Lower lobe of right lung (tissue), 2 donors: ENCODE data around the gene TMEM132C. TPM values are rescaled to one million over a fixed set of nuclear protein-coding genes. Genes with fewer than 3 reads are reported as not detected.

ENCODE experiments used
- ATAC-seq, 2 donors: fragments of 200-7000 bp; cut with Tn5 transposase; one replicate each; pipeline ENCODE4 v1.9.1; 2020 to 2022; ENCODE audit warnings: mild to moderate bottlenecking in 2 of 2, moderate library complexity in 2 of 2
- DNase-seq: peaks from one replicate; pipeline ENCODE4 v3.0.0-alpha.2; 2020
- H3K27ac ChIP-seq: fragments of 200-600 bp; one replicate; pipeline ENCODE4 v1.8.0; 2022
- H3K27me3 ChIP-seq: fragments of 200-600 bp; one replicate; pipeline ENCODE4 v1.8.0; 2022; ENCODE audit warnings: low read depth
- H3K36me3 ChIP-seq: fragments of 200-600 bp; one replicate; pipeline ENCODE4 v1.8.0; 2022; ENCODE audit warnings: mild to moderate bottlenecking
- H3K4me1 ChIP-seq: fragments of 200-600 bp; one replicate; pipeline ENCODE4 v1.8.0; 2022
- H3K4me3 ChIP-seq: fragments of 200-600 bp; one replicate; pipeline ENCODE4 v1.8.0; 2022; ENCODE audit warnings: mild to moderate bottlenecking
- H3K9me3 ChIP-seq: fragments of 200-600 bp; one replicate; pipeline ENCODE4 v1.8.0; 2022
- intact Hi-C: fragments of 100-400 bp; cut with DNase I; formaldehyde crosslinking; loops from one replicate; pipeline ENCODE4 v1.11.0; 2022
- total RNA-seq: library from RNA; stranded (reverse); fragmentation: NEBNext Ultra II Directional; extraction: Animal tissue kit (Norgen Biotek cat#: 25700); gene quantifications from one replicate; pipeline ENCODE4 v1.2.1, GENCODE V29; 2021
- TF ChIP-seq, protein P1 (sequence below): fragments of 200-600 bp; IDR thresholded peaks from one replicate; pipeline ENCODE4 v1.8.0; 2022; ENCODE audit warnings: antibody characterized with exemption, mild to moderate bottlenecking
- donor health status: DM: no; HTN: yes; CAD: no; lungs with severe emphysema.

TMEM132C gene
- total RNA-seq, 1 donor from 2014 or later = 1.6 TPM

DNA sequence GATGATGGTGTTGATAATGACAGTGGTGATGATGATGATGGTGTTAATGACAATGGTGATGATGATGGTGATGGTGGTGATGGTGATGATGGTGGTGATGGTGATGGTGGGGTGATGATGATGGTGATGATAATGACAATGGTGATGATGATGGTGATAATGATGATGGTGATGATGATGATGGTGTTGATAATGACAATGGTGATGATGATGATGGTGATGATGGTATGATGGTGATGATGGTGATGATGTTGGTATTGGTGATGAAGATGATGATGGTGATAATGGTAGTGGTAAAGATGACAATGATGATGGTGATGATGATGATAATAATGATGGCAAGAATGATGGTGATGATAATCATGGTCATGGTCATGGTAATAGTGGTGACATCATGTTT lies 372.1 kb downstream of the TMEM132C start:
- TF ChIP-seq, protein P1, sequence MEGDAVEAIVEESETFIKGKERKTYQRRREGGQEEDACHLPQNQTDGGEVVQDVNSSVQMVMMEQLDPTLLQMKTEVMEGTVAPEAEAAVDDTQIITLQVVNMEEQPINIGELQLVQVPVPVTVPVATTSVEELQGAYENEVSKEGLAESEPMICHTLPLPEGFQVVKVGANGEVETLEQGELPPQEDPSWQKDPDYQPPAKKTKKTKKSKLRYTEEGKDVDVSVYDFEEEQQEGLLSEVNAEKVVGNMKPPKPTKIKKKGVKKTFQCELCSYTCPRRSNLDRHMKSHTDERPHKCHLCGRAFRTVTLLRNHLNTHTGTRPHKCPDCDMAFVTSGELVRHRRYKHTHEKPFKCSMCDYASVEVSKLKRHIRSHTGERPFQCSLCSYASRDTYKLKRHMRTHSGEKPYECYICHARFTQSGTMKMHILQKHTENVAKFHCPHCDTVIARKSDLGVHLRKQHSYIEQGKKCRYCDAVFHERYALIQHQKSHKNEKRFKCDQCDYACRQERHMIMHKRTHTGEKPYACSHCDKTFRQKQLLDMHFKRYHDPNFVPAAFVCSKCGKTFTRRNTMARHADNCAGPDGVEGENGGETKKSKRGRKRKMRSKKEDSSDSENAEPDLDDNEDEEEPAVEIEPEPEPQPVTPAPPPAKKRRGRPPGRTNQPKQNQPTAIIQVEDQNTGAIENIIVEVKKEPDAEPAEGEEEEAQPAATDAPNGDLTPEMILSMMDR = no peak
- intact Hi-C loops = no loop called here
- H3K4me3 ChIP-seq = no peak overlapping the region
- DNase-seq (no peak), ATAC-seq (no peak)
- no peak overlapping the region for H3K27ac ChIP-seq
- no peaks in the 10 kb centered on the region for H3K4me1 ChIP-seq
- no peaks in the 10 kb centered on the region for H3K36me3 ChIP-seq
- no peaks in the 10 kb centered on the region for H3K27me3 ChIP-seq
- no peaks in the 10 kb centered on the region for H3K9me3 ChIP-seq

- intact Hi-C loops = no loop called here
- Histone ChIP-seq H3K27me3 (no peaks in the 10 kb centered on the region), H3K9me3 (no peaks in the 10 kb centered on the region), H3K27ac (no peak overlapping the region), H3K4me1 (no peaks in the 10 kb centered on the region), H3K4me3 (no peak overlapping the region), H3K36me3 (no peaks in the 10 kb centered on the region)
- DNase-seq (no peak), ATAC-seq (no peak)
- TF ChIP-seq, protein P1 = no peak
Observed at GRCh38 chr12:128643155-128643554, 376.2 kb downstream of the TMEM132C start.

- Histone ChIP-seq H3K27me3 (no peaks in the 10 kb centered on the region), H3K4me3 (no peak overlapping the region), H3K4me1 (no peaks in the 10 kb centered on the region), H3K27ac (no peak overlapping the region), H3K9me3 (no peaks in the 10 kb centered on the region), H3K36me3 (no peaks in the 10 kb centered on the region)
- TF ChIP-seq, protein P1 = peak; percentile 57
- intact Hi-C loops = no loop called here
- no peak for ATAC-seq
- no peak for DNase-seq
Observed at GRCh38 chr12:128644664-128645296, 377.8 kb downstream of the TMEM132C start.

DNA sequence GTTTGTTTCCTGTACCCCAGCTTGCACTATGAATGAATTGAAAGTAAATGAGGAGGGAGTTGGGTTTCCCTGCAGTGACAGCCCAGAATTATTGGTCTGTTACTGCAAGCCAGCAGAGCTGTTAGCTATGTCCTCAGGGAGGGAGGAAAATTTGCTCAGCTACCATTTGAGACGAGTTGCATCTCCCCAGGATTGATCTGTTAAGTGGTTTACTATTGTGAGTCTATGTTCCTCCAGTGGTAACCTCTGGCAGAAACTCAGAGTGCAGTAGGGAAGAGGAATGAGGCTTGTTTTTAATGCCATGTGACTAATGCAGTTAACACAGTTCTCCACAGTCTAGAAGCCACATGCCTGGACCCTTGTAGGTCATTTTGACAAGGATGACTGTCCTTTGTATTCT lies 382.9 kb downstream of the TMEM132C start:
- intact Hi-C loops = no loop called here

DNA sequence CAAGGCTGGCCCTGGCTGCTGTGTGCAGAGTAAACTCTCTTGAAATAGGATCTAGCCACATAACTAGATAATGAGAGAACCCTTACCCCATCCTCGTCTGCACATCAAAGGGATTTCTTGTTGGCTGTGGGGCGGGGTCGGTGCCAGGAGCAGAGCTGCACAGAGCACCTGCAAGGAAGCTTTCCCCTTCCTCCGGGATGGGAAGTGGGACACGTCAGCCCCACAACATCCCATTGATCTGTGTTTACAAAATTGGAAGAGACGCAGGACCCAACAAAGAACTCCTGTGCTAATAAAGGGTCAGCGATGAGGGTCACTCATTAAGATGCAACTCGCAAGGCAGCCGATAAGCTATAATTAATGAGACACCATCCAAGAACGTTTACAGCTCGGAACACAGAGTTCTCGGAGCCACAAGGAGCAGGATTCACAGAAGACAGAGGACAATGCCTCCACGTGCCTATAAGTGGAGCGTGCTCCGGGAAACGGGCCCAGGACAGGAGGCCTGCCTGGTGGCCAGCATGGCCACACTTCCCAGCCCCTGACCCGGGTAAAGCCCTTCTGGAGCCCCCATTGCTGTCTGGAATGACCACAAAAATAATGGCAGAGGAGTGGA lies 385.3 kb downstream of the TMEM132C start:
- intact Hi-C loops = no loop called here
- no peaks in the 10 kb centered on the region for H3K36me3 ChIP-seq
- H3K9me3 ChIP-seq = no peaks in the 10 kb centered on the region
- no peak overlapping the region for H3K27ac ChIP-seq
- no peak overlapping the region for H3K4me3 ChIP-seq
- DNase-seq (no peak), ATAC-seq (no peak)
- no peaks in the 10 kb centered on the region for H3K27me3 ChIP-seq
- no peaks in the 10 kb centered on the region for H3K4me1 ChIP-seq
- TF ChIP-seq, protein P1 = no peak

More for the DNA sequence above, 382.9 kb downstream of the TMEM132C start:
- Histone ChIP-seq H3K4me3 (no peak overlapping the region), H3K9me3 (no peaks in the 10 kb centered on the region), H3K27ac (no peak overlapping the region), H3K36me3 (no peaks in the 10 kb centered on the region), H3K4me1 (no peaks in the 10 kb centered on the region), H3K27me3 (no peaks in the 10 kb centered on the region)
- TF ChIP-seq, protein P1 = no peak
- DNase-seq = no peak
- ATAC-seq = no peak
